GM23248 (cell line): Measurements from ENCODE around the gene ZBTB45. TPM values are rescaled to one million over a fixed set of nuclear protein-coding genes. Genes with fewer than 3 reads are reported as not detected.

Source experiments
- DNase-seq: peaks from one replicate; pipeline ENCODE4 v3.0.0-alpha.2; 2015
- H2AFZ ChIP-seq: fragments of 200-600 bp; sonication (generic); 2 replicates; pipeline ENCODE4 v1.6.1; 2016; ENCODE audit warnings: antibody characterized with exemption
- H3F3A ChIP-seq: fragments of 200-600 bp; sonication (generic); 2 replicates; pipeline ENCODE4 v1.6.1; 2016; ENCODE audit warnings: mild to moderate bottlenecking, antibody characterized with exemption, mixed run types; ENCODE audit not compliant: insufficient read depth
- H3K27ac ChIP-seq: fragments of 200-600 bp; sonication (generic); 2 replicates; pipeline ENCODE4 v1.5.1; 2016; ENCODE audit warnings: mild to moderate bottlenecking
- H3K27me3 ChIP-seq: fragments of 200-600 bp; sonication (generic); replicated peaks from 2 replicates; pipeline ENCODE4 v1.6.1; 2016; ENCODE audit warnings: mild to moderate bottlenecking; ENCODE audit not compliant: insufficient read depth
- H3K36me3 ChIP-seq: fragments of 200-600 bp; sonication (generic); 2 replicates; pipeline ENCODE4 v1.6.1; 2016; ENCODE audit warnings: low read depth, mild to moderate bottlenecking
- H3K4me1 ChIP-seq: fragments of 200-600 bp; sonication (generic); 2 replicates; pipeline ENCODE4 v1.6.1; 2016; ENCODE audit warnings: mild to moderate bottlenecking; ENCODE audit not compliant: insufficient read depth
- H3K4me2 ChIP-seq: fragments of 200-600 bp; sonication (generic); one replicate; pipeline ENCODE4 v1.6.1; 2016; ENCODE audit warnings: mild to moderate bottlenecking; ENCODE audit not compliant: unreplicated experiment
- H3K4me3 ChIP-seq: fragments of 200-600 bp; sonication (generic); 2 replicates; pipeline ENCODE4 v1.5.1; 2016; ENCODE audit warnings: mild to moderate bottlenecking
- H3K79me2 ChIP-seq: fragments of 200-600 bp; sonication (generic); 2 replicates; pipeline ENCODE4 v1.6.1; 2016; ENCODE audit warnings: mild to moderate bottlenecking; ENCODE audit not compliant: insufficient read depth
- H3K9ac ChIP-seq: fragments of 200-600 bp; sonication (generic); 2 replicates; pipeline ENCODE4 v1.6.1; 2016; ENCODE audit warnings: mild to moderate bottlenecking
- H3K9me2 ChIP-seq: fragments of 200-600 bp; sonication (generic); 2 replicates; pipeline ENCODE4 v1.6.1; 2016; ENCODE audit warnings: mixed run types, mild to moderate bottlenecking, moderate library complexity; ENCODE audit not compliant: insufficient read depth
- H3K9me3 ChIP-seq: fragments of 200-600 bp; sonication (generic); one replicate; pipeline ENCODE4 v1.6.1; 2017; ENCODE audit warnings: low read depth
- H4K20me1 ChIP-seq: fragments of 200-600 bp; sonication (generic); 2 replicates; pipeline ENCODE4 v1.6.0; 2016; ENCODE audit not compliant: insufficient read depth
- EZH2 ChIP-seq: fragments of 200-600 bp; sonication (generic); IDR thresholded peaks from 2 replicates; pipeline ENCODE4 v1.6.1; 2018; ENCODE audit warnings: antibody characterized with exemption, mild to moderate bottlenecking; ENCODE audit not compliant: insufficient read depth, poor library complexity, severe bottlenecking
- EZH2phosphoT487 ChIP-seq: fragments of 200-600 bp; sonication (generic); IDR thresholded peaks from 2 replicates; pipeline ENCODE4 v1.6.1; 2018; ENCODE audit warnings: antibody characterized with exemption, moderate library complexity, mild to moderate bottlenecking, low read depth; ENCODE audit not compliant: insufficient read depth
- WGBS, 2 experiments: methylation state at CpG; one replicate each; pipeline ENCODE4 v1.1.6; 2015 to 2017; ENCODE audit warnings: low lambda C conversion rate in 2 of 2, low coverage in 1 of 2; ENCODE audit errors: missing lambda C conversion rate in 2 of 2; 5-methylcytosine and 5-hydroxymethylcytosine counted together
- in situ Hi-C: fragments of 300-500 bp; cut with MboI; formaldehyde crosslinking; loops from 2 replicates; pipeline ENCODE4 v1.15.0; 2020
- polyA plus RNA-seq: library from polyadenylated mRNA; unstranded; fragments of >200 nt; fragmentation: Nextera tagmentation; extraction: Ambion mirVana; gene quantifications from 2 replicates; pipeline ENCODE4 v1.2.1, GENCODE V29; 2016
- total RNA-seq: library from RNA; depleted of rRNA; stranded (reverse); fragments of >200 nt; shearing (Covaris generic); gene quantifications from 2 replicates; pipeline ENCODE4 v1.2.3, GENCODE V29; 2014

ZBTB45 gene
- total and polyA plus RNA-seq, 2 experiments from 2014 or later = 9.0 to 16.0 TPM

GRCh38 chr19:58480481-58480830 lies 39.2 kb downstream of the ZBTB45 start:
- Histone ChIP-seq H3K4me3 (no peak overlapping the region), H3F3A (peaks cover under 1% of the 10 kb centered on the region; the same call in 1 of the 2 replicates), H3K4me1 (peaks cover 5% of the 10 kb centered on the region; the same call in 1 of the 2 replicates), H3K27ac (no peak overlapping the region), H3K9ac (no peak overlapping the region), H3K9me3 (no peaks in the 10 kb centered on the region), H3K79me2 (no peaks in the 10 kb centered on the region), H3K27me3 (no peaks in the 10 kb centered on the region), H3K9me2 (no peaks in the 10 kb centered on the region), H4K20me1 (no peaks in the 10 kb centered on the region), H3K4me2 (no peak overlapping the region), H2AFZ (no peak overlapping the region), H3K36me3 (no peaks in the 10 kb centered on the region)
- TF ChIP-seq EZH2phosphoT487 (no peak), EZH2 (no peak)
- WGBS, 2 experiments = 92 to 95% methylated on average over 13 to 20 of the region's 20 CpGs
- DNase-seq = no peak
- in situ Hi-C loops = no loop called here

GRCh38 chr19:58479736-58480480 lies 39.7 kb downstream of the ZBTB45 start:
- Histone ChIP-seq H3K9me3 (no peaks in the 10 kb centered on the region), H3K79me2 (no peaks in the 10 kb centered on the region), H3K27ac (no peak overlapping the region), H3K4me3 (no peak overlapping the region), H3K4me1 (peaks cover 9% of the 10 kb centered on the region), H3K36me3 (no peaks in the 10 kb centered on the region), H3K9ac (no peak overlapping the region), H4K20me1 (no peaks in the 10 kb centered on the region), H3K4me2 (no peak overlapping the region), H3F3A (peaks cover 6% of the 10 kb centered on the region), H2AFZ (no peak overlapping the region), H3K9me2 (no peaks in the 10 kb centered on the region), H3K27me3 (no peaks in the 10 kb centered on the region)
- TF ChIP-seq EZH2phosphoT487 (no peak), EZH2 (no peak)
- WGBS, 2 experiments = 89 to 92% methylated on average over 24 to 26 of the region's 28 CpGs
- no peak for DNase-seq
- in situ Hi-C loops = no loop called here

- 70 to 73% methylated on average over 7 of the region's 7 CpGs for WGBS, 2 experiments
These were observed 40.3 kb downstream of the ZBTB45 start for GRCh38 chr19:58479303-58479702.

GRCh38 chr19:58477871-58478270 lies 41.7 kb downstream of the ZBTB45 start:
- no peak for DNase-seq
- Histone ChIP-seq H2AFZ (no peak overlapping the region), H3K9me2 (no peaks in the 10 kb centered on the region), H4K20me1 (no peaks in the 10 kb centered on the region), H3K27ac (no peak overlapping the region), H3K4me1 (peaks cover 16% of the 10 kb centered on the region), H3K27me3 (no peaks in the 10 kb centered on the region), H3K79me2 (no peaks in the 10 kb centered on the region), H3K4me2 (no peak overlapping the region), H3F3A (peaks cover 21% of the 10 kb centered on the region), H3K4me3 (no peak overlapping the region), H3K36me3 (no peaks in the 10 kb centered on the region), H3K9ac (no peak overlapping the region), H3K9me3 (no peaks in the 10 kb centered on the region)
- TF ChIP-seq EZH2 (no peak), EZH2phosphoT487 (no peak)
- in situ Hi-C loops = no loop called here
- WGBS, 2 experiments = 93 to 100% methylated on average over 1 of the region's 1 CpG

More at GRCh38 chr19:58479303-58479702, 40.3 kb downstream of the ZBTB45 start:
- H3K4me3 ChIP-seq = no peak overlapping the region
- no peaks in the 10 kb centered on the region for H3K9me2 ChIP-seq
- no peak overlapping the region for H3K4me2 ChIP-seq
- H3K27ac ChIP-seq = no peak overlapping the region
- peaks cover 15% of the 10 kb centered on the region for H3K4me1 ChIP-seq
- no peaks in the 10 kb centered on the region for H3K27me3 ChIP-seq
- in situ Hi-C loops = no loop called here
- no peak overlapping the region for H3K9ac ChIP-seq
- H3K36me3 ChIP-seq = no peaks in the 10 kb centered on the region
- TF ChIP-seq EZH2 = no peak
- no peak for TF ChIP-seq EZH2phosphoT487
- no peak overlapping the region for H2AFZ ChIP-seq
- DNase-seq = no peak
- no peaks in the 10 kb centered on the region for H3K79me2 ChIP-seq
- H3F3A ChIP-seq = peaks cover 12% of the 10 kb centered on the region
- H3K9me3 ChIP-seq = no peaks in the 10 kb centered on the region
- no peaks in the 10 kb centered on the region for H4K20me1 ChIP-seq
